HG03342 (cell line): Measurements from ENCODE around the gene SAMD9.
"Not testable (repeated sequence)": the region's sequence is repeated elsewhere in the genome, so short reads cannot be mapped to it uniquely, and the experiment has no call there.

Experiments
- ATAC-seq: cut with Tn5 transposase; IDR thresholded peaks from one replicate; pipeline ENCODE4 v1.9.1; 2021; ENCODE audit warnings: mild to moderate bottlenecking, moderate library complexity; ENCODE audit not compliant: unreplicated experiment

SAMD9 gene

GRCh38 chr7:93120592-93121549 is 3.1 kb upstream of the SAMD9 start:
- no peak for ATAC-seq

- ATAC-seq = no peak
These were observed 1.6 kb upstream of the SAMD9 start for GRCh38 chr7:93119191-93119905.

- ATAC-seq = no peak
These were observed 452 bp downstream of the SAMD9 start for GRCh38 chr7:93117327-93117726.

GRCh38 chr7:93115796-93116195 is 2.0 kb downstream of the SAMD9 start:
- ATAC-seq = no peak

GRCh38 chr7:93108003-93108402 is 9.8 kb downstream of the SAMD9 start:
- no peak for ATAC-seq

- ATAC-seq = no peak
These were observed 20.4 kb downstream of the SAMD9 start for GRCh38 chr7:93097388-93097787.

GRCh38 chr7:93092757-93093370 is 24.9 kb downstream of the SAMD9 start:
- ATAC-seq = peak; percentile 88

GRCh38 chr7:93073357-93073756 is 44.4 kb downstream of the SAMD9 start:
- ATAC-seq = not testable (repeated sequence)

GRCh38 chr7:93062599-93062998 is 55.2 kb downstream of the SAMD9 start:
- no peak for ATAC-seq

GRCh38 chr7:93060865-93061264 is 56.9 kb downstream of the SAMD9 start:
- ATAC-seq = no peak

GRCh38 chr7:93060025-93060424 is 57.8 kb downstream of the SAMD9 start:
- ATAC-seq = no peak

- not testable (repeated sequence) for ATAC-seq
These were observed 61.2 kb downstream of the SAMD9 start for GRCh38 chr7:93056621-93057020.

- ATAC-seq = no peak
These were observed 62.2 kb downstream of the SAMD9 start for GRCh38 chr7:93055543-93056107.

- ATAC-seq = no peak
These were observed 62.8 kb downstream of the SAMD9 start for GRCh38 chr7:93054975-93055374.

- no peak for ATAC-seq
These were observed 63.5 kb downstream of the SAMD9 start for GRCh38 chr7:93053949-93054943.

GRCh38 chr7:93053209-93053948 is 64.4 kb downstream of the SAMD9 start:
- no peak for ATAC-seq

GRCh38 chr7:93051660-93052059 is 66.1 kb downstream of the SAMD9 start:
- ATAC-seq = no peak
